GM12872 (cell line): Measurements from ENCODE around the gene ISCA1.

Experiments used
- CTCF ChIP-seq: IDR thresholded peaks from 3 replicates; pipeline ENCODE4 v1.5.1; 2011; ENCODE audit warnings: low read depth, mild to moderate bottlenecking, low read length, moderate library complexity; ENCODE audit not compliant: insufficient read depth

The ISCA1 gene

GRCh38 chr9:86301686-86302085 is 19.3 kb upstream of the ISCA1 start:
- no peak for TF ChIP-seq CTCF

GRCh38 chr9:86300701-86301100 is 18.4 kb upstream of the ISCA1 start:
- TF ChIP-seq CTCF, result no peak

DNA sequence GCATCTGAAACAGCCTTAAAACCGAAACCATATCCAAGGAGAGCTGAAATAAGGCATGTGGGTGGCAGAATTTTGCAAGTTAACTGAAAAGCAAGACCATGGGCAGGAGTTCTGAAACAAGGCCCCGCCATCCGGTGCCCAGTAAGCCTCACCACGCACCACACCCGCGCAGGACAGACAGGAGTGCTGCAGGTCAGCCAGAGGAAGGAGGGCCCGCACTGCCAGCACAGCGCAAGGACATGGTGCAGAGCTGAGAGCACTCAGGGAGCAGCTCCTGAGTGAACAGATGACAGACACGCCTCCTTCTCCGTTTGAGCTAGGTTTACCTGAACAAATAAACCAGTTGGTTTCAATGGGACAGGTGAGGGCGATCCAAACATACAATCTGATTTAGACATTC is 16.5 kb upstream of the ISCA1 start:
- TF ChIP-seq CTCF, result no peak

DNA sequence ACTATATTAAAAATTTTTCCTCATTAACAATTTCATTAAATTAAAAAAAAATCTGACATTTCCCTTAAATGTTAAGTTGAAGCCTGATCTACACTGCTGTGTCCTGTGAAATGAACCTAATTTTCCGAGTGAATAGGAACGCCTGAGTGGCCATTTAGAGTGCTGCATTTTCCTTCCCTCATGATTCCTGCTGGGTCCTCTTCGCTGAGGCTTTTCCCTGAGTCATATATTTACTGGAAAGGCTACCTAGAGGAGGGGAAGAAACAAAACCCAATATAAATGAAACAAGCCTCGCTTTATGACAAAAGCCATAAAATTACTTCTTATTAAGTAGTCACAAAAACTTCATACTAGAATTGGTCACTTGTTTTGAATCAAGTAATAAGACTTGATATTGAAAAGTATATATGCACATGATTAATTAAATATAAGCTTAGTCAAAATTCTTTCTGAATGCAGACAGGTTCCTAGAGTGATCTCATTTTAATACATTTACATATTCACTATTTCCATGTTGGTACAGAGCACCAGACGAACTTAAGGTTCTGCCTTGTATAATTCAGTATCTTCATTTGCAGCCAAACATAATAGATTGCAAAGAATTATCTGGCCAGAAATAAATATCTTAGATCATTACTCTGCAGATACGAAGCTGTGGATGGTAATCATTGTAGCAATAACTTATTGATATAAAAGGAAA is 6.3 kb upstream of the ISCA1 start:
- no peak for TF ChIP-seq CTCF

- TF ChIP-seq CTCF, result peak; percentile 45; the same call in 2 of the 3 replicates
Measured at GRCh38 chr9:86287013-86287412, 4.7 kb upstream of the ISCA1 start.

DNA sequence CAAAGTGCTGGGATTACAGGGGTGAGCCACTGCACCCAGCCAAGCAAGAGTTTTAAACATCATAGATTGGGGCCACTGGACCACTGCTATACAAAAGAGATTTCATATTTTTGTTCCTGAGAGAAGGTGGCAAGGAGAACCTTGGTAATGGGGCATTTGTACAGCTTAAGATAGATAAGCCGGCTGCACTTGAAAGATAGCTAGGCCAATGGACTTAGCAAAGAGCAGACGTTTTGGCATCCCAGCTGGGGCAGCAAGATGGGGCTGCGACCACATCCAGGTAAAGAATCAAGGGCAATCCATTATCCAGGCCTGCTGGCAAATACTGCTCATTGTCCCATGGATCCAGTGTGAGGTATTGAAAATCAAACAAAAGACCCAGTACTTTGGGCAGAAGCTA is 3.9 kb upstream of the ISCA1 start:
- TF ChIP-seq CTCF, result no peak

- TF ChIP-seq CTCF, result no peak
Measured at GRCh38 chr9:86285261-86285660, 2.9 kb upstream of the ISCA1 start.
